Fibroblast of lung (primary cell): ENCODE data around the gene NKX3-2.

Source experiments
- CTCF ChIP-seq, 2 donors: IDR thresholded peaks in 1 of 2; conservative IDR thresholded peaks in 1 of 2; 1 replicate in 1 of 2; 2 replicates in 1 of 2; pipeline ENCODE4 v1.5.1; 2011 to 2012; ENCODE audit warnings: low read length in 2 of 2, control low read depth in 1 of 2, inconsistent platforms in 1 of 2, low read depth in 1 of 2, mild to moderate bottlenecking in 1 of 2
- EZH2 ChIP-seq: IDR thresholded peaks from 2 replicates; pipeline ENCODE4 v1.5.1; 2012; ENCODE audit warnings: low read length, control low read depth, mild to moderate bottlenecking; ENCODE audit errors: missing control alignments

- TF ChIP-seq CTCF (conservative IDR thresholded peaks at IDR 0.05 in 1 of 2, IDR thresholded peaks at IDR 0.05 in 1 of 2; ENCODE audit: low read depth in 1 of 2, low read length in 2 of 2) = no peak
- no peak for TF ChIP-seq EZH2
Measured at GRCh38 chr4:13526658-13527057, 17.6 kb downstream of the NKX3-2 start.
